GM21515 (cell line): Measurements from ENCODE around the gene TECR.
A peak's percentile ranks its signal among the peaks of the same experiment; 100 is the strongest.
"Not testable (repeated sequence)": the region's sequence is repeated elsewhere in the genome, so short reads cannot be mapped to it uniquely, and the experiment has no call there.

Experiments used
- ATAC-seq: cut with Tn5 transposase; IDR thresholded peaks from one replicate; pipeline ENCODE4 v1.9.1; 2021; ENCODE audit not compliant: unreplicated experiment

The TECR gene

GRCh38 chr19:14529254-14530004 lies at the start of gene TECR:
Gene TECR (plus strand): TSS chr19:14529594. CDS start chr19:14529697, 103 bp downstream.
- peak; percentile 93 for ATAC-seq

- no peak for ATAC-seq
Measured at GRCh38 chr19:14479975-14480699, 49.3 kb upstream of the TECR start.

DNA sequence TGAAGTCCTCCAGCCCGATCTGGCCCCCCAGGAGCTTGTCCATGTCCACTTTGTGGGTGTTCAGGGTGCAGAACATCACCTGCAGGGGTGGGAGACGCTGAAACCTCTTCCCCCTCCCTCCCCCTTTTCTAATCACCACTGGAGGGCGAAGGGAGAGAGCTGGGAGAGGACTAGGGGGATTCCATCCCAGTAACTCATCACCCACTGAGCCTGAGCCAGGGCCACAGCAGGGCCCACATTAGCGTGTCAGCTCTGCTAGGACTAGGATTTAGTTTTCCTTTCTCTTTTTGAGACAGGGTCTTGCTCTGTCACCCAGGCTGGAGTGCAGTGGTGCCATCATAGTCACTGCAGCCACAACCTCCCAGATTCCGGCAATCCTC lies 48.7 kb upstream of the TECR start:
- no peak for ATAC-seq

GRCh38 chr19:14482172-14482941 lies 47.0 kb upstream of the TECR start:
- no peak for ATAC-seq

GRCh38 chr19:14487370-14488125 lies 41.8 kb upstream of the TECR start:
- ATAC-seq, result no peak

DNA sequence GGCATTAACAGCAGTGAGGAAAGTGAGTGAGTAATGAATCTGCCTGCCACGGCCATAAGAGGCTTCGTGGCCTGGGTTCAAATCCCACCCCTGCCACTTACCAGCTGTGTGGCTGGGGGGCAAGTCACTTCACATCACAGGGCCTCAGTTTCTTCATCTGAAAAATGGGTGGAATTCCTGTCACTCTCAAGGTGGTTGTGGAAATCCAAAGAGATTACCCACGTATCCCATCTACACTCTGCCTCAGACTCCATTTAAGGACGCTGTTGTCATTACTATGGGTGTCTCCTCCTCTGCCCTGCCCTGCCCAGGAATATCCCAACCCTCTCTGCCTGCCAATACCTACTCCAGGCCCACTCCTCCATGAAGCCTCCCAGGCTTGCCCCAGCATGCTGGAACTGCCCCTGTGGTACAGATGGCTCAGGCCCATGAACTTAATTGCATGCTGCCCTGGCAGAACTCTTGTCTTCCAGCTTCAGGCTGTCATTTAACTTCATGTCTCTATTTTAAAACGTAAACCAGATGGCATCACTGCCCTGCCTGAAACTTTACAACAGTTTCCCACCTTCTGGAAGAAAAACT lies 36.5 kb upstream of the TECR start:
- ATAC-seq, result no peak

DNA sequence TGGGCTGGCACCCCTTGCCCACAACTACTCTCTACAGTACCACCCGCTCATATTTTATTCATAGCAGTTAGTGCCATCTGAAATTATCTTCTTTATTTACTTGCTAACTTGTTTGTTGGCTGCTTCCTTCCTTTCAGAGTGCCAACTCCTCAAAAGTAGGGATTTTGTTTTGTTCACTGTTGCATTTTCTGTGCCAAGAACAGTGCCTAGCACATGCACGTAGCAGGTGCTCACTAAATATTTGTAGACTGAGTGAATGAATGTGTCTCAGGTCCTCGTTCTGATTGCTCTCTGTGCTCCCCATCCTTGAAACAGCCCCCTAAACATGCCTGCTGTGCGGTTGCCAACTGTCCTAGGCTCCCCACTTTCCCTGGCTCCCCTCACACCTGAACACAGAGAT lies 35.0 kb upstream of the TECR start:
- no peak for ATAC-seq

DNA sequence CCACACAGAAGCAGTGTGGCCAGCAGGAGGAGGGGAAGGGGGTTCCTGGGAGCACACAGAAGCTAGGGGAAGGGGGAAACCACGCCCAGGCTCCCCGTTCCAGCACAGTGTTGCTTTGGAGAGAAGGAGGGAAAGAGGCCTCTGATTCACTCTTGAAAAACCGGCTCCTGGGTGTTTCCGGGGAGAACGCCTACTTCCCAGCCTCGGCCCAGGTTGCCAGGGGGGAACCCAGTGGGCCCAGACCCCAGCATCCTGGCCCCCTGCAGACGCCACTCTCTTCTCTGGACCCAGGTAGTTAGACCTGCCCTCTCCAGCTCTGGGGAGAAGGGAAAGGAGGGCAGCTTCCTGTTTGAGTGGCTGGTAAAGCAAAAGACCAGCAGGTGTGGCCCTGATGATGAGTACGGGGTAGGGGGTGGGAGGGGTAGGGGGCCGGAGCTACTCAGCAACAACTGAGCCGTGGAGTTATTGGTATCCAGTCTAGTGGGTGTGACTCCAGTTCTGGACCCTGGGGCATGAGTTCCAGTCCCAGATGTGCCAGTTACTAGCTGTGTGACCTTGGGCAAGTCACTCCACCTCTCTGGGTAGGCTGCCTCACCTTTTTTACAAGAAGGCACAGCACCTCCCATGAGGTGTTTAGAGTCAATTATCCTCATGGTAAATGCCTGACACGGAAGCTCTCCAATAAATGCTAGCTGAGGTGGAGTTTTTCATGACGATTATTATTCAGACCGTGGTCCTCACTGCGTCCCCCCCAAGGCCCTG lies 34.3 kb upstream of the TECR start:
- ATAC-seq, result no peak

DNA sequence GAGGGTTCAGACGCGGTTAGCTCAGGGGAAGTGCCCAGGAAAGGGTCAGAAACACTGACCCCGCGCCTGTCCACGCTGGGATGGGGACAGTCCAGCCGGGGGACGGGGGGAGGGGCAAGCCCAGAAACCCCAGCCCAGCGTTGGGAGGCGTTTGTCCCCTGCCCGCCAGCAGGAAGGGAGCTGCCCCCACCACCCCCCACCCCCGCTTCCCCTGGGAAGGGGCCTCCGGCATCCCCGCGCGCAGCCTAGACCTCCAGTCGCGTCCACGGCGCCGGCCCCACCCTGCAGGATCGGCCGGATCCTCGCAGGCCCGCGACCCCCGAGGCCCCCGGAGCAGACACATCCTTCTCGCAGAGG lies 33.7 kb upstream of the TECR start:
- no peak for ATAC-seq

DNA sequence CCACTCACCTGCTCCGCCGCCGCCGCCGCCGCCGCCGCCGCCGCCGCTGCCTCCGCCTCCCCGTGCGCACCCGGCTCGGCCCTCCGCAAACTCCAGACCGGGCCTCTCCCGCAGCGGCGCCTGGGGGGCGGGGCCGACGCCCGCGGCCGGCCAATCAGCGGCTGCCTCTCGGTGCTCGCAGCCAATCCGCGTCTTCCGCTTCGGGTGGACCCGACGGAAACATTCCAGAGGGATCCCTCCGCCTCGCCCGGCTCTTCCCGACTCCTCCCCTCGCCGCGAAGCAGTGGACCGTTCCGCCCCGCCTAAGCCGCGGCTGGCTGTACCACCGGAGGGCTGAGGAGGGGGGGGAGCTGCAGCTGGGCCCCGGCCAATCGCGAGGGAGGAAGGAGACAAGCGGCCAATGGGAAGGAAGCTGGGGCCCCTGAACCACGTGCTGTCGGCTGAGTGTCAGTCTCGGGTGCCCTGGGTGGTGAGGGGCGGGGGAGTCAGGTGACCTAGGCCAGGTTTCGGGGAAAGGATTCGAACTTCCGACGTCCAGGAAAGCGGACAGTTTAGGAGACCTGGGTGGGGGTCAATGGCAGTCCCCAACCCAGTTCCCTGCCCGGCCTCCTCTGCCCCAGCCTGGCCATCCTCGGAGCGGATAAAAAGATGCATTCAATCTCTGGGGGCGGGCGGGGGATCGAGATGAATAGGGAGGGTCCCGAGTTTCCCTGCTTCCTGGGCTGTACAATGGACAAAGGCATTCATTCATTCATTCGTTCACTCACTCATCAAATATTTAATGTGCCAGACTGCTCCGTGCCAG lies 33.2 kb upstream of the TECR start, which contains the start of gene GIPC1:
Gene GIPC1, minus strand, starts transcription at position 99 of the 805 bp plus-strand sequence. CDS start 13,151 bp downstream, outside the sequence.
- peak; percentile 62 for ATAC-seq

- no peak for ATAC-seq
Measured at GRCh38 chr19:14496834-14497227, 32.6 kb upstream of the TECR start.

DNA sequence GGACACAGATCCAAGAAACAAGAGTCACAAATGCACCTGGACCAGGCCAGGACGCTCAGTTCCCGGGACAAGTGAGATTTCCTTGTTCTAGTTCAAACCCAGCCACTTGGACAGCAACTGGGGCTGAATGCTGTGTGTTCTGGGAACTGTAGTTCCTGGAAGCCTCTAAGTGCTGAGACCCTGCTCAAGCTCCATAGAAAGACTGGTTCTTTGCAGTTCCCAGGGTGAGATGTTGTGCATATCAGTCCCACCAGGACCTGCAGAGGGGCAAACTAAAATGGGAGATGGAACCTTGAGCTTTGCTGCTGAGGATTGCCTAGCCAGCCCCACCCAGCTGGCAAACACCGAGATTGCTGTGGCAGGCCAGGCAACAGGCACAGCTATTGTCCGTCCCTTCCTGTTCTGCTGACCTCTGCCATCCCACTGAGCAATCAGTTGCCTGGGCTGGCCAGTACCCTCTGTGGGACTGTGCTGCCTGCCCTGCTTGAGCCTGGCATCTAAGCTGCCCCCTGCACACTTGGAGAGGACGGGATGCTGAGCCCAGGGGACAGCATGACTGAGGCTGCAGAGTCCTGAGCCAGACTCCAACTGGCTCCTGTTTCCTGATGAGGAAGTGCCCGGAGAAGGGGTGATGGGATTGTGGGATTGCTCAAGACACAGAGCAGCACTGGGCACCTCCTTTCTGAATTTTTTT lies 32.0 kb upstream of the TECR start:
- ATAC-seq, result no peak

GRCh38 chr19:14502334-14503092 lies 26.9 kb upstream of the TECR start:
- no peak for ATAC-seq

- ATAC-seq, result no peak
Measured at GRCh38 chr19:14503285-14503684, 26.1 kb upstream of the TECR start.

DNA sequence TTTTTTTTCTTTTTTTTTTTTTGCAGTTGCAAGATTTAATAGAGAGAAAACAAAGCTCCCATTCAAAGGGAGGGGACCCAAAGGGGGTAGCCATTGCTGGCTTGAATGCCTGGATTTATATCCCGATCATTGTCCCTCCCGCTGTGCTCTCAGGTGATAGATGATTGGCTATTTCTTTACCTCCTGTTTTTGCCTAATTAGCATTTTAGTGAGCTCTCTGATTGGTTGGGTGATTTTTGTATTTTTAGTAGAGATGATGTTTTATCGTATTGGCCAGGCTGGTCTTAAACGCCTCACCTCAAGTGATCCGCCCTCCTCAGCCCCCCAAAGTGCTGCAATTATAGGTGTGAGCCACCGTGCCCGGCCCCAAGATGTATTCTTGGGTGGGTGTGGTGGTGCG lies 24.8 kb upstream of the TECR start:
- ATAC-seq, result not testable (repeated sequence)

GRCh38 chr19:14505488-14506239 lies 23.7 kb upstream of the TECR start:
- ATAC-seq, result no peak
